H9 (cell line): ENCODE data around the gene C10orf95. TPM values are rescaled to one million over a fixed set of nuclear protein-coding genes. Genes with fewer than 3 reads are reported as not detected.

ENCODE experiments used
- DNase-seq: peaks from one replicate; pipeline ENCODE4 v3.0.0-alpha.2; 2017
- H2AFZ ChIP-seq: one replicate; pipeline ENCODE4 v1.6.1; 2013; ENCODE audit warnings: mild to moderate bottlenecking, low read length, control low read depth, moderate library complexity
- H2AK5ac ChIP-seq: 2 replicates; pipeline ENCODE4 v1.6.1; 2013; ENCODE audit warnings: low read length, control low read depth, mixed read lengths; ENCODE audit not compliant: insufficient read length
- H2BK120ac ChIP-seq: one replicate; pipeline ENCODE4 v1.6.1; 2013; ENCODE audit warnings: low read depth, mild to moderate bottlenecking, low read length, control low read depth, inconsistent platforms; ENCODE audit not compliant: poor library complexity, severe bottlenecking
- H2BK12ac ChIP-seq: 2 replicates; pipeline ENCODE4 v1.6.1; 2013; ENCODE audit warnings: low read length, control low read depth, mixed read lengths, low read depth; ENCODE audit not compliant: insufficient read length
- H2BK15ac ChIP-seq: 2 replicates; pipeline ENCODE4 v1.6.1; 2013; ENCODE audit warnings: low read depth, low read length, control low read depth
- H2BK20ac ChIP-seq: one replicate; pipeline ENCODE4 v1.6.1; 2013; ENCODE audit warnings: low read depth, mild to moderate bottlenecking, low read length, control low read depth, inconsistent platforms; ENCODE audit not compliant: poor library complexity, severe bottlenecking
- H2BK5ac ChIP-seq: 2 replicates; pipeline ENCODE4 v1.6.1; 2013; ENCODE audit warnings: low read length, control low read depth, mixed read lengths; ENCODE audit not compliant: insufficient read length
- H3K14ac ChIP-seq: 2 replicates; pipeline ENCODE4 v1.6.1; 2013; ENCODE audit warnings: low read length, control low read depth; ENCODE audit not compliant: insufficient read depth
- H3K18ac ChIP-seq: 2 replicates; pipeline ENCODE4 v1.6.1; 2013; ENCODE audit warnings: low read depth, mild to moderate bottlenecking, mixed read lengths, low read length, control low read depth; ENCODE audit not compliant: insufficient read length
- H3K23ac ChIP-seq: 2 replicates; pipeline ENCODE4 v1.6.1; 2013; ENCODE audit warnings: low read length, control low read depth, mixed read lengths, low read depth; ENCODE audit not compliant: insufficient read length
- H3K23me2 ChIP-seq: 2 replicates; pipeline ENCODE4 v1.6.1; 2013; ENCODE audit warnings: low read depth, mild to moderate bottlenecking, mixed read lengths, low read length, control low read depth; ENCODE audit not compliant: insufficient read length, poor library complexity, severe bottlenecking
- H3K27ac ChIP-seq: 2 replicates; pipeline ENCODE4 v1.5.1; 2013; ENCODE audit warnings: low read length, control low read depth, mixed read lengths, low read depth; ENCODE audit not compliant: insufficient read length
- H3K27me3 ChIP-seq: 2 replicates; pipeline ENCODE4 v1.6.1; 2013; ENCODE audit warnings: low read length, control low read depth, inconsistent platforms; ENCODE audit not compliant: insufficient read depth
- H3K4ac ChIP-seq: 2 replicates; pipeline ENCODE4 v1.6.1; 2013; ENCODE audit warnings: low read depth, mild to moderate bottlenecking, control low read depth, inconsistent platforms, low read length, moderate library complexity
- H3K4me1 ChIP-seq: 2 replicates; pipeline ENCODE4 v1.6.1; 2013; ENCODE audit warnings: low read length, control low read depth, inconsistent platforms; ENCODE audit not compliant: insufficient read depth
- H3K4me2 ChIP-seq: 2 replicates; pipeline ENCODE4 v1.6.1; 2013; ENCODE audit warnings: low read length, control low read depth, mixed read lengths; ENCODE audit not compliant: insufficient read length, insufficient read depth
- H3K56ac ChIP-seq: 2 replicates; pipeline ENCODE4 v1.6.1; 2013; ENCODE audit warnings: low read depth, mild to moderate bottlenecking, mixed read lengths, low read length, control low read depth; ENCODE audit not compliant: insufficient read length
- H3K79me1 ChIP-seq: 2 replicates; pipeline ENCODE4 v1.6.1; 2013; ENCODE audit warnings: low read depth, mild to moderate bottlenecking, moderate library complexity, low read length, control low read depth, inconsistent platforms; ENCODE audit not compliant: insufficient read depth, poor library complexity, severe bottlenecking
- H3K79me2 ChIP-seq: 2 replicates; pipeline ENCODE4 v1.6.1; 2013; ENCODE audit warnings: low read length, control low read depth, inconsistent platforms; ENCODE audit not compliant: insufficient read depth
- H3K9ac ChIP-seq: 2 replicates; pipeline ENCODE4 v1.6.1; 2013; ENCODE audit warnings: low read length, control low read depth, mixed read lengths; ENCODE audit not compliant: insufficient read length; ENCODE audit errors: extremely low read depth
- H3K9me3 ChIP-seq: one replicate; pipeline ENCODE4 v1.6.1; 2013; ENCODE audit warnings: low read depth, low read length, inconsistent platforms; ENCODE audit not compliant: control insufficient read depth
- H3T11ph ChIP-seq: one replicate; pipeline ENCODE4 v1.6.1; 2013; ENCODE audit warnings: mild to moderate bottlenecking, low read length, control low read depth, inconsistent platforms
- H4K20me1 ChIP-seq: one replicate; pipeline ENCODE4 v1.6.1; 2013; ENCODE audit not compliant: control insufficient read depth, insufficient read length, insufficient read depth
- H4K5ac ChIP-seq: 2 replicates; pipeline ENCODE4 v1.6.1; 2013; ENCODE audit warnings: low read depth, mild to moderate bottlenecking, mixed read lengths, low read length, control low read depth; ENCODE audit not compliant: insufficient read length
- H4K8ac ChIP-seq: replicated peaks from 2 replicates; pipeline ENCODE4 v1.6.1; 2013; ENCODE audit warnings: low read length, control low read depth, mixed read lengths, low read depth; ENCODE audit not compliant: insufficient read length
- H4K91ac ChIP-seq: 2 replicates; pipeline ENCODE4 v1.6.1; 2013; ENCODE audit warnings: low read depth, mild to moderate bottlenecking, moderate library complexity, mixed read lengths, low read length, control low read depth; ENCODE audit not compliant: insufficient read length
- H3K27ac Mint-ChIP-seq, 3 experiments: 2 replicates in 2 of 3; 3 replicates in 1 of 3; pipeline ENCODE4 v1.8.0; 2020 to 2021; ENCODE audit warnings: mixed read lengths in 3 of 3, mild to moderate bottlenecking in 1 of 3, moderate library complexity in 1 of 3
- H3K27me3 Mint-ChIP-seq: 2 replicates; pipeline ENCODE4 v1.8.0; 2021; ENCODE audit warnings: low read depth, mild to moderate bottlenecking, moderate library complexity, mixed read lengths
- H3K36me3 Mint-ChIP-seq, 3 experiments: 2 replicates in 2 of 3; 3 replicates in 1 of 3; pipeline ENCODE4 v1.8.0; 2020 to 2021; ENCODE audit warnings: low read depth in 3 of 3, mixed read lengths in 3 of 3; ENCODE audit not compliant: insufficient read depth in 1 of 3
- H3K4me1 Mint-ChIP-seq, 2 experiments: 2 replicates each; pipeline ENCODE4 v1.8.0; 2020; ENCODE audit warnings: mixed read lengths in 2 of 2
- H3K4me3 Mint-ChIP-seq, 2 experiments: 2 replicates in 1 of 2; 3 replicates in 1 of 2; pipeline ENCODE4 v1.8.0; 2020 to 2021; ENCODE audit warnings: mild to moderate bottlenecking in 2 of 2, mixed read lengths in 2 of 2, moderate library complexity in 1 of 2
- H3K9me3 Mint-ChIP-seq, 2 experiments: 2 replicates in 1 of 2; 3 replicates in 1 of 2; pipeline ENCODE4 v1.8.0; 2020; ENCODE audit warnings: mild to moderate bottlenecking in 2 of 2, mixed read lengths in 2 of 2, moderate library complexity in 1 of 2
- WGBS: extraction: QIAGEN DNeasy Blood & Tissue Kit; methylation state at CpG from one replicate; pipeline ENCODE4 v1.1.7; 2013; ENCODE audit warnings: missing lambda C conversion rate, low lambda C conversion rate, mixed read lengths; ENCODE audit not compliant: insufficient read length; ENCODE audit errors: extremely low coverage; 5-methylcytosine and 5-hydroxymethylcytosine counted together
- total RNA-seq: library from RNA; stranded (reverse); gene quantifications from 2 replicates; pipeline ENCODE4 v1.2.1, GENCODE V29; 2021
- TF ChIP-seq, protein P1 (sequence below): fragments of 200-600 bp; sonication (generic); conservative IDR thresholded peaks from 3 replicates; pipeline ENCODE4 v1.8.0; 2021; ENCODE audit warnings: antibody characterized with exemption, mild to moderate bottlenecking

Gene C10orf95
- total RNA-seq, 1 experiment from 2014 or later = not detected

GRCh38 chr10:102424145-102424544 lies 27.2 kb downstream of the C10orf95 start:
- Histone ChIP-seq H3K4me2 (no peak overlapping the region), H3K23me2 (peaks cover 25% of the 10 kb centered on the region), H3K23ac (no peak overlapping the region), H3K9ac (no peak overlapping the region), H3K9me3 (no peaks in the 10 kb centered on the region), H3K27me3 (no peaks in the 10 kb centered on the region), H3K27ac (no peak overlapping the region), H4K91ac (no peak overlapping the region), H3K56ac (no peak overlapping the region), H3T11ph (no peak overlapping the region), H3K14ac (no peak overlapping the region), H3K79me1 (no peaks in the 10 kb centered on the region), H2BK5ac (no peak overlapping the region), H2BK20ac (no peak overlapping the region), H2BK12ac (no peak overlapping the region), H3K79me2 (no peaks in the 10 kb centered on the region), H2BK15ac (no peak overlapping the region), H4K8ac (no peak overlapping the region), H2BK120ac (no peak overlapping the region), H2AFZ (no peak overlapping the region), H4K20me1 (no peaks in the 10 kb centered on the region), H3K4ac (no peak overlapping the region), H4K5ac (no peak overlapping the region), H3K18ac (no peak overlapping the region), H2AK5ac (no peak overlapping the region), H3K4me1 (no peaks in the 10 kb centered on the region; the same call in 1 of the 2 replicates)
- H3K36me3 Mint-ChIP-seq = peaks cover 6 to 17% (median 16%) of the 10 kb centered on the region in 3 experiments; a peak in 5 of 7 replicates
- H3K9me3 Mint-ChIP-seq = no peaks in the 10 kb centered on the region
- H3K27me3 Mint-ChIP-seq = peaks cover 12% of the 10 kb centered on the region
- DNase-seq = no peak
- WGBS = no CpG with 5 or more reads among the region's 9 CpGs
- H3K4me3 Mint-ChIP-seq = no peak overlapping the region
- H3K4me1 Mint-ChIP-seq = peaks cover 6 to 14% of the 10 kb centered on the region in 2 experiments
- no peak overlapping the region for H3K27ac Mint-ChIP-seq
- TF ChIP-seq, protein P1, sequence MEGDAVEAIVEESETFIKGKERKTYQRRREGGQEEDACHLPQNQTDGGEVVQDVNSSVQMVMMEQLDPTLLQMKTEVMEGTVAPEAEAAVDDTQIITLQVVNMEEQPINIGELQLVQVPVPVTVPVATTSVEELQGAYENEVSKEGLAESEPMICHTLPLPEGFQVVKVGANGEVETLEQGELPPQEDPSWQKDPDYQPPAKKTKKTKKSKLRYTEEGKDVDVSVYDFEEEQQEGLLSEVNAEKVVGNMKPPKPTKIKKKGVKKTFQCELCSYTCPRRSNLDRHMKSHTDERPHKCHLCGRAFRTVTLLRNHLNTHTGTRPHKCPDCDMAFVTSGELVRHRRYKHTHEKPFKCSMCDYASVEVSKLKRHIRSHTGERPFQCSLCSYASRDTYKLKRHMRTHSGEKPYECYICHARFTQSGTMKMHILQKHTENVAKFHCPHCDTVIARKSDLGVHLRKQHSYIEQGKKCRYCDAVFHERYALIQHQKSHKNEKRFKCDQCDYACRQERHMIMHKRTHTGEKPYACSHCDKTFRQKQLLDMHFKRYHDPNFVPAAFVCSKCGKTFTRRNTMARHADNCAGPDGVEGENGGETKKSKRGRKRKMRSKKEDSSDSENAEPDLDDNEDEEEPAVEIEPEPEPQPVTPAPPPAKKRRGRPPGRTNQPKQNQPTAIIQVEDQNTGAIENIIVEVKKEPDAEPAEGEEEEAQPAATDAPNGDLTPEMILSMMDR = no peak
